ENCODE data around the gene POLQ.

DNA sequence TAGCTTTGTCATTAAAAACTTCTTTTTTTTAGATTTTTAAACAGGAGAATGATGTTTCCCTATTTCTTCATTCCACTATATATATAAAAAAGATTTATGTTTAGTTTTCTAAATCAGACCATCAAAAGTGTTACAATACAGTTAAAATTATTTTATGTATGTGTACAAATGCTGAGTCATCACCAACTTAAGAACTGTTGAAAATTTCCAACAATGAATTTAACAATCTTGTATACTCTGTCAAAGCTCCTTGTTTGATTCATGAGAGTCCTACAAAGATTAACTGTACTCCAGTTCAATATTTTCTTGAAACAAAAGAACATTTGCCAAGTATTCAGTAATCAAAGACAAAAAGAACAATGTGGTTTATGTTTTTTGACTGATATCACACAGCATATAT, 82.0 kb downstream of the POLQ start:
- TF ChIP-seq CTCF (IDR thresholded peaks at IDR 0.05) (no peak), POLR2A (IDR thresholded peaks at IDR 0.05) (no peak)
